Motor neuron (in vitro differentiated cells): ENCODE data around the gene GUCD1. TPM values are rescaled to one million over a fixed set of nuclear protein-coding genes. Genes with fewer than 3 reads are reported as not detected.

Experiments
- ATAC-seq, 8 experiments: fragments of 200-7000 bp; cut with Tn5 transposase; replicated peaks in 6 of 8; 2 replicates each; pipeline ENCODE4 v1.8.0; 2021; ENCODE audit warnings: mild to moderate bottlenecking in 8 of 8, moderate library complexity in 8 of 8
- H3K27ac ChIP-seq, 2 donors: fragments of 250-450 bp; sonication (Bioruptor Pico); 2 replicates each; pipeline ENCODE4 v1.9.0; 2021; ENCODE audit warnings: antibody characterized with exemption in 2 of 2, mild to moderate bottlenecking in 2 of 2, moderate library complexity in 1 of 2
- H3K4me1 ChIP-seq, 2 donors: fragments of 250-450 bp; sonication (Bioruptor Pico); replicated peaks in 1 of 2; 2 replicates each; pipeline ENCODE4 v1.6.1; 2021; ENCODE audit warnings: antibody characterized with exemption in 2 of 2, mild to moderate bottlenecking in 2 of 2, moderate library complexity in 1 of 2
- H3K4me3 ChIP-seq, 5 donors: fragments of 250-450 bp; sonication (Bioruptor Pico); 2 replicates each; pipeline ENCODE4 v1.9.0; 2021; ENCODE audit warnings: antibody characterized with exemption in 5 of 5, mild to moderate bottlenecking in 5 of 5, moderate library complexity in 4 of 5
- WGBS, 10 experiments: fragments of 450-650 bp; shearing (Covaris generic); methylation state at CpG; one replicate each; pipeline ENCODE4 v1.0.0; 2022; 5-methylcytosine and 5-hydroxymethylcytosine counted together
- in situ Hi-C, 9 experiments: fragments of 400-800 bp; cut with MboI; loops; one replicate each; pipeline ENCODE4 v1.15.0; 2021; ENCODE audit warnings: low sequenced_read_pairs in 9 of 9, low pct_unique_long_range_greater_than_20kb in 2 of 9; ENCODE audit not compliant: unreplicated experiment in 9 of 9
- total RNA-seq, 8 experiments: library from RNA; unstranded; fragments of 300-600 nt; gene quantifications; 2 replicates each; pipeline versions ENCODE4 v1.2.3 to v1.2.4, GENCODE V29; 2022

GUCD1 gene
- total RNA-seq, 8 experiments from 2014 or later: 24.1 to 96.2 (median 43.5) TPM

DNA sequence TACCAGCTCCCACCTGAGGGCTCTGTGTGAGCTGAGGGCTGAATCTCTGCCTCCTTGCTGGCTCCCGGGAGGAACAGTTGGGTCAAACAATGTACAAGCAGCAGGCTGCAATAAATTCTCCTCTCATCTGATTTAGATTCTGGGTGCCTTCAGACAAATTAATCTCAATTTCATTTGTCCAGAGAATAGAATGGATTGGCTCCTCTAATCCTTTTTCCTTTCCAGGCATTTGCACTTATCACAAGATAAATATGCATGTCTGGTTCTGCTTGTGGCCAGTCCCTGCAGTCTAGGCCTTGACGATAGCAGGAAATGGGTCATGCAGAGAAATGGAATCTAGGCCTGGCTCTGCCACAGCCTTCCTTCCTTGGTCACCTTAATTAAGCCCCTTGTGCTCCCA lies 31.1 kb downstream of the GUCD1 start:
- peaks cover 3 to 5% of the 10 kb centered on the region in 2 donors for H3K4me1 ChIP-seq
- H3K27ac ChIP-seq: no peak overlapping the region
- 29 to 100% (median 67%) methylated on average over 1 of the region's 2 CpGs; no CpG with 5 or more reads in 5 of the 10 experiments for WGBS, 10 experiments
- in situ Hi-C loops: loop anchor here in 1 of 9 experiments (10.0 to 25.0 kb wide), 2 partner anchors 99 to 212 kb away; partner anchors contain the start of gene ADORA2A
- ATAC-seq: peak in 1 of 8 experiments; percentile 31
- H3K4me3 ChIP-seq: no peak overlapping the region

- Histone ChIP-seq H3K27ac (no peak overlapping the region), H3K4me1 (peaks cover 3 to 5% of the 10 kb centered on the region in 2 donors), H3K4me3 (no peak overlapping the region)
- ATAC-seq: peak; percentile 52 to 91 (median 83)
- 0 to 100% (median 25%) methylated on average over 1 to 6 of the region's 8 CpGs; no CpG with 5 or more reads in 5 of the 10 experiments for WGBS, 10 experiments
- in situ Hi-C loops: loop anchor here in 1 of 9 experiments (10.0 to 25.0 kb wide), 2 partner anchors 97 to 210 kb away; partner anchors contain the start of gene ADORA2A
These were observed 33.1 kb downstream of the GUCD1 start for GRCh38 chr22:24521791-24522245.

DNA sequence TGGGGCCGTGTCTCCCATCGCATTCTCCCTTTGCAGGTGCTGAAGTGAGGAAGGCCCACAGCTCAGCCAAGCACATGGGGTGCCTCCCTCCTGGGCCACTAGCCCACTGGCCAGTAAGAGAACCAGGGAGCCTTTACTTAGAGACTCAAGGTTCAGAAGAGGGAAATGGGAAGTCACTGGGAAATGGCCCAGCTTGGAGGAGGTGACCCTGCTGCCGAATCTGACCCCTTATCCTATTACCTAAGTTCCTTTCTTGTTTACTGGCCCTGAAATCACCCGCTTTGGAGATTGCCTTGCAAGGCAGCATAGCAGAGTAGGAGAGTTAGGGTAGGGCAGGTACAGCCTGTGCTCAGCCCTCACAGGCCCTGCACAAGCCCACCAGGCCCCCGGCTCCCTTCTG lies 35.4 kb downstream of the GUCD1 start:
- peaks cover 2 to 3% of the 10 kb centered on the region in 2 donors for H3K4me1 ChIP-seq
- H3K4me3 ChIP-seq: no peak overlapping the region
- ATAC-seq: no peak
- WGBS, 10 experiments: 40 to 100% (median 80%) methylated on average over 1 to 5 of the region's 5 CpGs; no CpG with 5 or more reads in 3 of the 10 experiments
- in situ Hi-C loops: loop anchor here in 2 of 9 experiments (10.0 to 25.0 kb wide), 2 partner anchors 95 to 207 kb away; partner anchors contain the start of gene ADORA2A (in 1 of the 2)
- H3K27ac ChIP-seq: no peak overlapping the region

GRCh38 chr22:24518771-24519485 lies 36.0 kb downstream of the GUCD1 start:
- Histone ChIP-seq H3K27ac (no peak overlapping the region), H3K4me3 (no peak overlapping the region), H3K4me1 (peaks cover 2% of the 10 kb centered on the region in 2 donors)
- in situ Hi-C loops: loop anchor here in 2 of 9 experiments (10.0 to 25.0 kb wide), 2 partner anchors 94 to 207 kb away; partner anchors contain the start of gene ADORA2A (in 1 of the 2)
- no peak for ATAC-seq
- WGBS, 10 experiments: 58 to 83% (median 71%) methylated on average over 1 to 9 of the region's 9 CpGs; no CpG with 5 or more reads in 2 of the 10 experiments

DNA sequence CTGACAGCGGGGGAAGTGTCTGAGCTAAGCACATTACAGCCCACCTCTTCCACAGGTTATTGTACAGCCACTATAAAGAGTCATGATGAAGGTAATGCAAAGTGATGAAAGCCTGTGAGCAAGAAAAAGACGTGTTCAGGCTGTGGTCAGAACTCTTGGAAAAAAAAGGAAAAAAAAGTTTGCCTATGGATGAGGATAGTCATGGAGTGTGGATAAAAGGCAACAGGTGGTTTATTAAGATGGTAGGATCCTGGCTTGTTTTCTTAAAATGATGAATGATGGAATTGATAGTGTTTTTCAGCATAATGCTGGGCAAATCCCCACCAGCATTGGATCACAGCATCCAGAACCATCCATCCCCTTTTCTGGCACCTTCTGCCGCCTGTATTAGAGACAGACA lies 36.7 kb downstream of the GUCD1 start:
- no peak for ATAC-seq
- WGBS, 10 experiments: 40 to 80% (median 63%) methylated on average over 1 to 2 of the region's 3 CpGs; no CpG with 5 or more reads in 4 of the 10 experiments
- in situ Hi-C loops: loop anchor here in 2 of 9 experiments (10.0 to 25.0 kb wide), 2 partner anchors 93 to 206 kb away; partner anchors contain the start of gene ADORA2A (in 1 of the 2)
- no peak overlapping the region for H3K27ac ChIP-seq
- H3K4me3 ChIP-seq: no peak overlapping the region
- peaks cover 0 to 2% of the 10 kb centered on the region in 2 donors for H3K4me1 ChIP-seq

DNA sequence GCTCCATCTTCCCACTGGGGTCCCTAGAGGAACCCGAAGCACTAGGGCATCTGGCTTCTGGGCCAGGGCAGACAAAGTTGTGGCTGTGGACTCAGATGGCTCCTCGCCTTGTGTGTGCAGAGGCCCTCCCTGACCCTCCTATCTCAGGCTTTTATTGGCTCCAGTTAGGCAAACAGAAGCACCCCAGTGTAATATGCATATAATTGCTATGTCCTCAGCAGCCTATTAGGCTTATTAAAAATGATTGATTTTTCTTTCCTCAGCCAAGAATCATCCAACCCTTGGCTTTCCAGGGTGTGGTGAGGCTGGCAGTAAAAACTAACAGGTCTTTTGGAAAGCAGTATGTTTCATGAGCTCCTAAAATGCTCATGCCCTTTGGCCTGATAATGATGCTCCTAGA lies 37.5 kb downstream of the GUCD1 start:
- in situ Hi-C loops: loop anchor here in 2 of 9 experiments (10.0 to 25.0 kb wide), 2 partner anchors 93 to 205 kb away; partner anchors contain the start of gene ADORA2A (in 1 of the 2)
- H3K27ac ChIP-seq: no peak overlapping the region
- H3K4me3 ChIP-seq: no peak overlapping the region
- WGBS, 10 experiments: 80 to 95% (median 80%) methylated on average over 1 to 2 of the region's 2 CpGs; no CpG with 5 or more reads in 7 of the 10 experiments
- peak in 1 of 8 experiments; percentile 65 for ATAC-seq
- peaks cover 0 to 2% of the 10 kb centered on the region in 2 donors for H3K4me1 ChIP-seq

DNA sequence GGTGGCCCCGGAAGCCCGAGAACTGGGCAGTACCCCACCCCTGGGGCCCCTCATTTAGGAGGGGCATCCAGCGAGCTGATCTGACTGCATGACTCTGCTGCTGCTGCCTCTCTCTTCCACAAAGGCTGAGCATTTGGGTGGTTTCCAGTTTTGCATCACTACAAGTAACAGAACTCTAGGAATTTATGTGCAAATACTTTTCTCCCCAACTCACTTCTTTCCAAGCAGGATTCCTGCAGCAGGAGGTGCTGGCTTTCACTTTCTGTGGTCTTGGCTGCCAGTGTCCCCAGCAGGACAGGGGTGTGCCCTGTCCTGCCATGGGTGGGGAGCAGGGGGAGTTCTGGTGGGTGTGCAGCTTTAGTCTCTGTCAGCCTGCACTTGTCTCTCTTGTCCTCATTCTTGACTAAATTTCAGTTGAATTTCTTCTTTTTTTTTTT lies 38.6 kb downstream of the GUCD1 start:
- Histone ChIP-seq H3K4me3 (no peak overlapping the region), H3K4me1 (peaks cover 5 to 6% of the 10 kb centered on the region in 2 donors), H3K27ac (no peak overlapping the region)
- 50% methylated on average over 1 of the region's 3 CpGs; no CpG with 5 or more reads in 9 of the 10 experiments for WGBS, 10 experiments
- in situ Hi-C loops: loop anchor here in 2 of 9 experiments (10.0 to 25.0 kb wide), 2 partner anchors 92 to 204 kb away; partner anchors contain the start of gene ADORA2A (in 1 of the 2)
- ATAC-seq: peak in 5 of 8 experiments; percentile 40 to 93 (median 88)

GRCh38 chr22:24515027-24515338 lies 40.0 kb downstream of the GUCD1 start:
- in situ Hi-C loops: loop anchor here in 2 of 9 experiments (10.0 to 25.0 kb wide), 2 partner anchors 90 to 203 kb away; partner anchors contain the start of gene ADORA2A (in 1 of the 2)
- Histone ChIP-seq H3K4me1 (peaks cover 8 to 16% of the 10 kb centered on the region in 2 donors), H3K4me3 (no peak overlapping the region), H3K27ac (no peak overlapping the region)
- ATAC-seq: no peak
- 78 to 100% (median 80%) methylated on average over 1 to 4 of the region's 8 CpGs; no CpG with 5 or more reads in 7 of the 10 experiments for WGBS, 10 experiments

DNA sequence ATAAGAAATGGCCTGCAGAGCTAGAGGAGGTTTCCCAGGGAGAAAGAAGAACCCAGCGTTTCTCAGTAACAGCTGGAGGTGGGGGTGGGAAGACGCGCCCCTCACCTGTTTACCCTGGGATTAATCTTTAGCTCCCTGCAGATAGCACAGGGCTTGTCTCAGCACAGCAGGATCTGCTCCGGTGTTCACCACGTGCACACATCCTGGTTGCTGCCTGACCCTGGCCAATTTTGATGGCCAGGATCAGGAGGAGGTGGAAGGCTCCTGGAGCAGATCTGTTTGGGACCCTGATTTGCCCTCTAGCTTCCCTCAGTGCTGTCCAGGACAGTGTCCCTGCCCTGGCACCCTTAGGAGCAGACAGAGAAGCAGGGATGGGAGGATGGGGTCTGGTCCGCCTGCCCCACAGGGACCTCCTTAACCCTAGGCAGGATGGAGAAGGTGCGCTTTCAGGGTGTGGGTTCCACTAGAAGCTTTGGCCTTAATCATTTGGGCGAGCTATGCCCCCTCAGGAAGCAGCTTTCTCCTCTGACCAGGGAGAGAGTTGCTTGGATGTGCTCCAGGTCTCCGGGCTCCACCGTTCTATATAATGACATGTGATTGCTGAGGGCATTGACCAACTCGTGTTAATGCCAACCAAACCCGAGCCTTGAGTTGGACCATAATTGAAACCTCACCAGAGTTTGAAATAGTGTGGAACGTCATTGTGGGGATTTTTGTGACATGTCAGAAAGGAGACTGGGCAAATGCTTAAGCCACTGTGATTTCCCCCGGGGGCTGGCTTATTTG lies 40.5 kb downstream of the GUCD1 start:
- WGBS, 10 experiments: 67 to 97% (median 84%) methylated on average over 2 to 9 of the region's 14 CpGs; no CpG with 5 or more reads in 2 of the 10 experiments
- Histone ChIP-seq H3K4me3 (no peak overlapping the region), H3K27ac (no peak overlapping the region), H3K4me1 (peaks cover 8 to 18% of the 10 kb centered on the region in 2 donors)
- in situ Hi-C loops: loop anchor here in 2 of 9 experiments (10.0 to 25.0 kb wide), 2 partner anchors 90 to 202 kb away; partner anchors contain the start of gene ADORA2A (in 1 of the 2)
- no peak for ATAC-seq

- Histone ChIP-seq H3K27ac (no peak overlapping the region), H3K4me1 (peaks cover 8 to 18% of the 10 kb centered on the region in 2 donors), H3K4me3 (no peak overlapping the region)
- WGBS, 10 experiments: 33 to 100% (median 89%) methylated on average over 1 to 9 of the region's 9 CpGs; no CpG with 5 or more reads in 1 of the 10 experiments
- in situ Hi-C loops: loop anchor here in 2 of 9 experiments (10.0 to 25.0 kb wide), 2 partner anchors 89 to 201 kb away; partner anchors contain the start of gene ADORA2A (in 1 of the 2)
- no peak for ATAC-seq
These were observed 41.3 kb downstream of the GUCD1 start for GRCh38 chr22:24513378-24514240.

DNA sequence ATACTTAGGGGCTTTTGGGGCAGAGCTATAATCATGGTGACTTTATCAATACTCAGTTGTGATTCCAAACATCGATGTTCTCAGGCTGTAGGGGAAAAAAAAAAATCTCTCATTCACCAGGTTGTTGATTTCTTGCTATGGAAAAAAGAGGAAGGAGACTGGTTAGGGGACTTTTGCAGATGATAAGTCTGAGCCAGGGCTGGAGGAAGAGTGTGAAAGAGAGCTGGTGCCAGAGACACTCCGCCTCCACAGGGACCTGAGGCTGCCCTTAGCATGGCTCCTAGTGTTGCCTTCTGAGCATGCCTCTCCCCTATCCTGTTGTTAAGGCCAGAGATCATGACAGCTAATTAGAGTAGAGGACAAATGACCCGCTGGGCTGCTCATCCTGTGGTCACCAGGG lies 42.9 kb downstream of the GUCD1 start:
- 17 to 100% (median 79%) methylated on average over 1 to 3 of the region's 3 CpGs; no CpG with 5 or more reads in 2 of the 10 experiments for WGBS, 10 experiments
- Histone ChIP-seq H3K4me1 (peaks cover 17 to 26% of the 10 kb centered on the region in 2 donors), H3K4me3 (no peak overlapping the region), H3K27ac (no peak overlapping the region)
- in situ Hi-C loops: loop anchor here in 2 of 9 experiments (10.0 to 25.0 kb wide), 2 partner anchors 87 to 200 kb away; partner anchors contain the start of gene ADORA2A (in 1 of the 2)
- ATAC-seq: peak in 1 of 8 experiments; percentile 25
